Measurements from ENCODE around the gene SUSD6. TPM values are rescaled to one million over a fixed set of nuclear protein-coding genes. Genes with fewer than 3 reads are reported as not detected.

The SUSD6 gene
- total RNA-seq, 1 experiment from 2014 or later = 3.7 TPM

GRCh38 chr14:69703047-69704039, 91.9 kb downstream of the SUSD6 start:
- no peak overlapping the region for H4K8ac ChIP-seq (replicated peaks; ENCODE audit: insufficient read length, low read depth, low read length)
- H2BK12ac ChIP-seq (ENCODE audit: insufficient read length, low read depth, low read length) = no peak overlapping the region
- Mint-ChIP-seq H3K27ac (peak overlapping the region in 1 of 3 experiments; percentile 40; a peak in 1 of 7 replicates), H3K9me3 (no peaks in the 10 kb centered on the region), H3K36me3 (ENCODE audit: insufficient read depth in 1 of 3, low read depth in 3 of 3) (no peaks in the 10 kb centered on the region), H3K4me3 (no peak overlapping the region), H3K4me1 (peaks cover 35 to 37% of the 10 kb centered on the region in 2 experiments), H3K27me3 (ENCODE audit: low read depth) (no peaks in the 10 kb centered on the region)
- no peak overlapping the region for H3K18ac ChIP-seq (ENCODE audit: insufficient read length, low read depth, low read length)
- no peak overlapping the region for H3K4ac ChIP-seq (ENCODE audit: low read depth, low read length)
- no peak overlapping the region for H3K4me2 ChIP-seq (ENCODE audit: insufficient read depth, insufficient read length, low read length)
- no peaks in the 10 kb centered on the region for H3K9me3 ChIP-seq (ENCODE audit: control insufficient read depth, low read depth, low read length)
- no peak for DNase-seq
- no peak overlapping the region for H3K9ac ChIP-seq (ENCODE audit: extremely low read depth, insufficient read length, low read length)
- H2BK15ac ChIP-seq (ENCODE audit: low read depth, low read length) = no peak overlapping the region
- no peaks in the 10 kb centered on the region for H3K79me1 ChIP-seq (ENCODE audit: insufficient read depth, low read depth, low read length, poor library complexity, severe bottlenecking)
- no peak overlapping the region for H2AFZ ChIP-seq (ENCODE audit: low read length)
- H2AK5ac ChIP-seq (ENCODE audit: insufficient read length, low read length) = no peak overlapping the region
- H3K27ac ChIP-seq (ENCODE audit: insufficient read length, low read depth, low read length) = no peak overlapping the region
- H4K91ac ChIP-seq (ENCODE audit: insufficient read length, low read depth, low read length) = no peak overlapping the region
- H2BK120ac ChIP-seq (ENCODE audit: low read depth, low read length, poor library complexity, severe bottlenecking) = no peak overlapping the region
- TF ChIP-seq, protein P1, sequence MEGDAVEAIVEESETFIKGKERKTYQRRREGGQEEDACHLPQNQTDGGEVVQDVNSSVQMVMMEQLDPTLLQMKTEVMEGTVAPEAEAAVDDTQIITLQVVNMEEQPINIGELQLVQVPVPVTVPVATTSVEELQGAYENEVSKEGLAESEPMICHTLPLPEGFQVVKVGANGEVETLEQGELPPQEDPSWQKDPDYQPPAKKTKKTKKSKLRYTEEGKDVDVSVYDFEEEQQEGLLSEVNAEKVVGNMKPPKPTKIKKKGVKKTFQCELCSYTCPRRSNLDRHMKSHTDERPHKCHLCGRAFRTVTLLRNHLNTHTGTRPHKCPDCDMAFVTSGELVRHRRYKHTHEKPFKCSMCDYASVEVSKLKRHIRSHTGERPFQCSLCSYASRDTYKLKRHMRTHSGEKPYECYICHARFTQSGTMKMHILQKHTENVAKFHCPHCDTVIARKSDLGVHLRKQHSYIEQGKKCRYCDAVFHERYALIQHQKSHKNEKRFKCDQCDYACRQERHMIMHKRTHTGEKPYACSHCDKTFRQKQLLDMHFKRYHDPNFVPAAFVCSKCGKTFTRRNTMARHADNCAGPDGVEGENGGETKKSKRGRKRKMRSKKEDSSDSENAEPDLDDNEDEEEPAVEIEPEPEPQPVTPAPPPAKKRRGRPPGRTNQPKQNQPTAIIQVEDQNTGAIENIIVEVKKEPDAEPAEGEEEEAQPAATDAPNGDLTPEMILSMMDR (conservative IDR thresholded peaks at IDR 0.05) = no peak
- no peak overlapping the region for H3T11ph ChIP-seq (ENCODE audit: low read length)
- H3K56ac ChIP-seq (ENCODE audit: insufficient read length, low read depth, low read length) = no peak overlapping the region
- H3K4me1 ChIP-seq (ENCODE audit: insufficient read depth, low read length) = peaks cover 3% of the 10 kb centered on the region; the same call in 1 of the 2 replicates
- no CpG with 5 or more reads among the region's 12 CpGs for WGBS (ENCODE audit: extremely low coverage, insufficient read length, low lambda C conversion rate)
- no peak overlapping the region for H2BK5ac ChIP-seq (ENCODE audit: insufficient read length, low read length)
- H3K14ac ChIP-seq (ENCODE audit: insufficient read depth, low read length) = no peak overlapping the region
- H3K27me3 ChIP-seq (ENCODE audit: insufficient read depth, low read length) = no peaks in the 10 kb centered on the region
- no peak overlapping the region for H2BK20ac ChIP-seq (ENCODE audit: low read depth, low read length, poor library complexity, severe bottlenecking)
- H3K23ac ChIP-seq (ENCODE audit: insufficient read length, low read depth, low read length) = no peak overlapping the region
- H3K23me2 ChIP-seq (ENCODE audit: insufficient read length, low read depth, low read length, poor library complexity, severe bottlenecking) = no peaks in the 10 kb centered on the region
- H4K20me1 ChIP-seq (ENCODE audit: control insufficient read depth, insufficient read depth, insufficient read length) = no peaks in the 10 kb centered on the region
- no peak overlapping the region for H4K5ac ChIP-seq (ENCODE audit: insufficient read length, low read depth, low read length)
- H3K79me2 ChIP-seq (ENCODE audit: insufficient read depth, low read length) = no peaks in the 10 kb centered on the region
